SK-N-SH treated with all-trans-retinoic acid at 6 μM for 48 hours (cell line): ENCODE results near the gene TICRR.

Experiments
- ATAC-seq: fragments of 200-7000 bp; cut with Tn5 transposase; 3 replicates; pipeline ENCODE4 v1.9.1; 2020; ENCODE audit warnings: mild to moderate bottlenecking, moderate library complexity
- ARNTL ChIP-seq: fragments of 450-650 bp; formaldehyde crosslinking; IDR thresholded peaks from 2 replicates; pipeline ENCODE4 v1.5.0; 2020; ENCODE audit warnings: low read depth, mild to moderate bottlenecking, moderate library complexity, borderline replicate concordance
- BACH2 ChIP-seq: fragments of 250-450 bp; sonication (Bioruptor Pico); IDR thresholded peaks from 2 replicates; pipeline ENCODE4 v1.9.0; 2021; ENCODE audit warnings: mild to moderate bottlenecking, borderline replicate concordance
- CREB5 ChIP-seq: fragments of 250-450 bp; sonication (Bioruptor Pico); IDR thresholded peaks from 2 replicates; pipeline ENCODE4 v1.5.1; 2020; ENCODE audit warnings: low read depth, mild to moderate bottlenecking, moderate library complexity
- CSDC2 ChIP-seq: fragments of 250-450 bp; sonication (Bioruptor Pico); IDR thresholded peaks from 2 replicates; pipeline ENCODE4 v1.5.0; 2020; ENCODE audit warnings: mild to moderate bottlenecking, moderate library complexity
- ESRRG ChIP-seq: fragments of 250-450 bp; sonication (Bioruptor Pico); IDR thresholded peaks from 2 replicates; pipeline ENCODE4 v1.6.1; 2021; ENCODE audit warnings: mild to moderate bottlenecking
- GLIS3 ChIP-seq: fragments of 250-450 bp; sonication (Bioruptor Pico); IDR thresholded peaks from 2 replicates; pipeline ENCODE4 v1.5.0; 2020; ENCODE audit warnings: mild to moderate bottlenecking, moderate library complexity
- ISL1 ChIP-seq: fragments of 250-450 bp; sonication (Bioruptor Pico); IDR thresholded peaks from 2 replicates; pipeline ENCODE4 v2.1.2; 2022; ENCODE audit warnings: mild to moderate bottlenecking, moderate library complexity
- OSR1 ChIP-seq: fragments of 250-450 bp; sonication (Bioruptor Pico); IDR thresholded peaks from 2 replicates; pipeline ENCODE4 v1.8.0; 2022; ENCODE audit warnings: moderate library complexity, mild to moderate bottlenecking, inconsistent platforms
- PPARA ChIP-seq: fragments of 250-450 bp; sonication (Bioruptor Pico); IDR thresholded peaks from 2 replicates; pipeline ENCODE4 v1.5.0; 2020; ENCODE audit warnings: mild to moderate bottlenecking, borderline replicate concordance
- RARB ChIP-seq: fragments of 250-450 bp; sonication (Bioruptor Pico); IDR thresholded peaks from 2 replicates; pipeline ENCODE4 v1.8.0; 2021; ENCODE audit warnings: mild to moderate bottlenecking, moderate library complexity
- SNAI2 ChIP-seq: fragments of 250-450 bp; sonication (Bioruptor Pico); IDR thresholded peaks from 2 replicates; pipeline ENCODE4 v1.5.0; 2020; ENCODE audit warnings: mild to moderate bottlenecking, moderate library complexity
- TCF4 ChIP-seq: fragments of 250-450 bp; sonication (Bioruptor Pico); IDR thresholded peaks from 2 replicates; pipeline ENCODE4 v1.8.0; 2021; ENCODE audit warnings: mild to moderate bottlenecking, moderate library complexity, borderline replicate concordance
- TOX ChIP-seq: fragments of 250-450 bp; sonication (Bioruptor Pico); IDR thresholded peaks from 2 replicates; pipeline ENCODE4 v1.8.0; 2021; ENCODE audit warnings: mild to moderate bottlenecking, moderate library complexity, borderline replicate concordance
- TSHZ2 ChIP-seq: fragments of 250-450 bp; sonication (Bioruptor Pico); IDR thresholded peaks from 2 replicates; pipeline ENCODE4 v1.5.0; 2020; ENCODE audit warnings: mild to moderate bottlenecking, moderate library complexity
- ZC3H10 ChIP-seq: fragments of 250-450 bp; sonication (Bioruptor Pico); IDR thresholded peaks from 2 replicates; pipeline ENCODE4 v1.5.1; 2021; ENCODE audit warnings: mild to moderate bottlenecking, moderate library complexity
- ZFP3 ChIP-seq: fragments of 250-450 bp; sonication (Bioruptor Pico); IDR thresholded peaks from 2 replicates; pipeline ENCODE4 v1.5.0; 2020; ENCODE audit warnings: mild to moderate bottlenecking, moderate library complexity
- ZNF565 ChIP-seq: fragments of 450-650 bp; formaldehyde crosslinking; conservative IDR thresholded peaks from 2 replicates; pipeline ENCODE4 v1.5.0; 2020; ENCODE audit warnings: low read depth, mild to moderate bottlenecking, moderate library complexity
- ZNF70 ChIP-seq: fragments of 450-650 bp; formaldehyde crosslinking; IDR thresholded peaks from 2 replicates; pipeline ENCODE4 v1.5.0; 2020; ENCODE audit warnings: mild to moderate bottlenecking, moderate library complexity
- ZNF8 ChIP-seq: fragments of 450-650 bp; formaldehyde crosslinking; IDR thresholded peaks from 2 replicates; pipeline ENCODE4 v1.5.0; 2020; ENCODE audit warnings: mild to moderate bottlenecking, moderate library complexity
- TF ChIP-seq, protein P1 (sequence below): fragments of 250-450 bp; sonication (Bioruptor Pico); IDR thresholded peaks from 2 replicates; pipeline ENCODE4 v1.5.1; 2021; ENCODE audit warnings: mild to moderate bottlenecking, moderate library complexity
- TF ChIP-seq, protein P2 (sequence below): fragments of 250-450 bp; sonication (Bioruptor Pico); IDR thresholded peaks from 2 replicates; pipeline ENCODE4 v1.8.0; 2020; ENCODE audit warnings: mild to moderate bottlenecking, moderate library complexity, borderline replicate concordance

The TICRR gene

DNA sequence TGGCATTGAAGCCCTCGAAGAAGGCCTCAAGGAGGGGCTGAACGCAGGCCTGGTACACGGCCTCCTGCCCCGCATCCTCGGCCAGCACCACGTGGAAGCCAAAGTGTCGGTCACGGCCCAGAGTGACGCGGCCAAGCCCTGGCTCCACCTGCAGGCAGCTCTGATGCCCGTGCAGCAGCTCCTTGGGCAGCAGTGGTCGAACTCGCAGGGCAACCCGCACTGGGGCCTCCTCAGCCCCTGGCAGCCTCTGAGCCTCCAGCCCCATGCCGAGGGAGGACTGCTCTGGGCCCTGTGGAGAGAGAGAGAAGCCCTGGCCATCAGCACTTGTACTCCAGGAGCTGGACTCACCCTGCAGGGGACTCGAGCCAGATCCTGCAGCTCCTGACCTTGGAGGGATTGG lies 77.4 kb downstream of the TICRR start:
- ATAC-seq, result no peak
- TF ChIP-seq ZNF70 (CRISPR knock-in tag), result no peak
- no peak for TF ChIP-seq ZC3H10 (CRISPR knock-in tag)
- TF ChIP-seq ZNF565 (CRISPR knock-in tag), result no peak

DNA sequence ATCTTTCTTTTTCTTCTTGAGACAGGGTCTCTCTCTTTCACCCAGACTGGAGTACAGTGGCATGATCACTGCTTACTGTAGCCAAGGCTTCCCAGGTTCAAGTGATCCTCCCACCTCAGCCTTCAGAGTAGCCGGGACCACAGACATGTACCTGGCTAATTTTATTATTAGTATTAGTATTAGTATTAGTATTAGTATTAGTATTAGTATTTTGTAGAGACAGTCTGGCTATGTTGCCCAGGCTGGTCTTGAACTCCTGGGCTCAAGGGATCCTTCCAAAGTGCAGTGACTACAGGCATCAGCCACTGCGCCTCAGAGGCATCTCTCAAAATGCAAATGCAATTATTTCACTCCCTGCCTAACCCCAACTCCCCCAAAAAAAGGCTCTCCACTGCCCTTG lies 78.3 kb downstream of the TICRR start:
- ATAC-seq, result no peak
- no peak for TF ChIP-seq CREB5 (CRISPR knock-in tag)
- no peak for TF ChIP-seq ZNF70 (CRISPR knock-in tag)
- TF ChIP-seq ZC3H10 (CRISPR knock-in tag), result no peak
- TF ChIP-seq TOX (CRISPR knock-in tag), result no peak
- TF ChIP-seq RARB (CRISPR knock-in tag), result no peak
- TF ChIP-seq ZNF8 (CRISPR knock-in tag), result no peak
- TF ChIP-seq, protein P1, sequence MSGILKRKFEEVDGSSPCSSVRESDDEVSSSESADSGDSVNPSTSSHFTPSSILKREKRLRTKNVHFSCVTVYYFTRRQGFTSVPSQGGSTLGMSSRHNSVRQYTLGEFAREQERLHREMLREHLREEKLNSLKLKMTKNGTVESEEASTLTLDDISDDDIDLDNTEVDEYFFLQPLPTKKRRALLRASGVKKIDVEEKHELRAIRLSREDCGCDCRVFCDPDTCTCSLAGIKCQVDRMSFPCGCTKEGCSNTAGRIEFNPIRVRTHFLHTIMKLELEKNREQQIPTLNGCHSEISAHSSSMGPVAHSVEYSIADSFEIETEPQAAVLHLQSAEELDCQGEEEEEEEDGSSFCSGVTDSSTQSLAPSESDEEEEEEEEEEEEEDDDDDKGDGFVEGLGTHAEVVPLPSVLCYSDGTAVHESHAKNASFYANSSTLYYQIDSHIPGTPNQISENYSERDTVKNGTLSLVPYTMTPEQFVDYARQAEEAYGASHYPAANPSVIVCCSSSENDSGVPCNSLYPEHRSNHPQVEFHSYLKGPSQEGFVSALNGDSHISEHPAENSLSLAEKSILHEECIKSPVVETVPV (CRISPR knock-in tag), result no peak
- no peak for TF ChIP-seq GLIS3 (CRISPR knock-in tag)

- ATAC-seq, result peak; percentile 23
- no peak for TF ChIP-seq TSHZ2 (CRISPR knock-in tag)
- TF ChIP-seq ARNTL (CRISPR knock-in tag), result no peak
- TF ChIP-seq SNAI2, result no peak
- TF ChIP-seq, protein P1 (CRISPR knock-in tag), result no peak
- TF ChIP-seq ZC3H10 (CRISPR knock-in tag), result no peak
- TF ChIP-seq ZFP3 (CRISPR knock-in tag), result no peak
- TF ChIP-seq ISL1 (CRISPR knock-in tag), result no peak
- no peak for TF ChIP-seq ZNF565 (CRISPR knock-in tag)
- TF ChIP-seq OSR1, result no peak
- no peak for TF ChIP-seq BACH2 (CRISPR knock-in tag)
- no peak for TF ChIP-seq TCF4 (CRISPR knock-in tag)
- no peak for TF ChIP-seq CREB5 (CRISPR knock-in tag)
- no peak for TF ChIP-seq ESRRG
- no peak for TF ChIP-seq RARB (CRISPR knock-in tag)
- TF ChIP-seq ZNF70 (CRISPR knock-in tag), result no peak
- no peak for TF ChIP-seq CSDC2 (CRISPR knock-in tag)
- no peak for TF ChIP-seq TOX (CRISPR knock-in tag)
- no peak for TF ChIP-seq PPARA (CRISPR knock-in tag)
- TF ChIP-seq, protein P2, sequence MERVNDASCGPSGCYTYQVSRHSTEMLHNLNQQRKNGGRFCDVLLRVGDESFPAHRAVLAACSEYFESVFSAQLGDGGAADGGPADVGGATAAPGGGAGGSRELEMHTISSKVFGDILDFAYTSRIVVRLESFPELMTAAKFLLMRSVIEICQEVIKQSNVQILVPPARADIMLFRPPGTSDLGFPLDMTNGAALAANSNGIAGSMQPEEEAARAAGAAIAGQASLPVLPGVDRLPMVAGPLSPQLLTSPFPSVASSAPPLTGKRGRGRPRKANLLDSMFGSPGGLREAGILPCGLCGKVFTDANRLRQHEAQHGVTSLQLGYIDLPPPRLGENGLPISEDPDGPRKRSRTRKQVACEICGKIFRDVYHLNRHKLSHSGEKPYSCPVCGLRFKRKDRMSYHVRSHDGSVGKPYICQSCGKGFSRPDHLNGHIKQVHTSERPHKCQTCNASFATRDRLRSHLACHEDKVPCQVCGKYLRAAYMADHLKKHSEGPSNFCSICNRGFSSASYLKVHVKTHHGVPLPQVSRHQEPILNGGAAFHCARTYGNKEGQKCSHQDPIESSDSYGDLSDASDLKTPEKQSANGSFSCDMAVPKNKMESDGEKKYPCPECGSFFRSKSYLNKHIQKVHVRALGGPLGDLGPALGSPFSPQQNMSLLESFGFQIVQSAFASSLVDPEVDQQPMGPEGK (CRISPR knock-in tag), result no peak
- TF ChIP-seq GLIS3 (CRISPR knock-in tag), result no peak
Measured at GRCh38 chr15:89654301-89654761, 79.1 kb downstream of the TICRR start.
